ENCODE measurements around the gene PTPRA. TPM values are rescaled to one million over a fixed set of nuclear protein-coding genes. Genes with fewer than 3 reads are reported as not detected.

Gene PTPRA
- polyA plus RNA-seq, 3 donors = 13.0 to 41.9 (median 13.1) TPM

GRCh38 chr20:2875690-2876203 is 2.5 kb downstream of the PTPRA start:
- no peak overlapping the region for H3K4me2 ChIP-seq (replicated peaks; ENCODE audit: extremely low read depth, low read length, poor library complexity, severe bottlenecking)
- peaks cover 73% of the 10 kb centered on the region for H3K79me2 ChIP-seq (ENCODE audit: insufficient read depth, low read length)
- no peak overlapping the region for H3K4me3 ChIP-seq (replicated peaks in 1 of 3; ENCODE audit: low read depth in 2 of 3, low read length in 3 of 3)
- Mint-ChIP-seq H3K4me1 (peaks cover 56% of the 10 kb centered on the region), H3K9me3 (peaks cover 0 to 3% (median 0%) of the 10 kb centered on the region in 7 donors), H3K27me3 (ENCODE audit: low read depth in 3 of 3) (peaks cover 6 to 15% (median 9%) of the 10 kb centered on the region in 3 donors), H3K4me3 (no peak overlapping the region), H3K27ac (peak overlapping the region in 1 of 7 donors; percentile 69), H3K36me3 (peaks cover 11 to 14% of the 10 kb centered on the region in 2 donors)
- intact Hi-C loops (cut with micrococcal nuclease) = loop anchor here (10.0 kb wide), 2 partner anchors 109 to 119 kb away; no protein-coding TSS in a partner anchor
- H3K4me1 ChIP-seq (ENCODE audit: control insufficient read depth in 1 of 2, insufficient read depth in 2 of 2, low read length in 2 of 2) = peaks cover 35 to 47% of the 10 kb centered on the region in 2 donors
- no peak for TF ChIP-seq CTCF (IDR thresholded peaks at IDR 0.05)
- no peak overlapping the region for H2AFZ ChIP-seq (ENCODE audit: insufficient read depth, low read depth, low read length, poor library complexity, severe bottlenecking)
- no peak for DNase-seq
- no peak overlapping the region for H3K9ac ChIP-seq (ENCODE audit: insufficient read depth, low read length, poor library complexity, severe bottlenecking)
- H4K20me1 ChIP-seq (ENCODE audit: insufficient read depth, low read length) = peaks cover 62% of the 10 kb centered on the region
- H3K36me3 ChIP-seq (replicated peaks in 1 of 2; ENCODE audit: control insufficient read depth in 1 of 2, insufficient read depth in 2 of 2, low read length in 2 of 2) = peaks cover 0 to 6% of the 10 kb centered on the region in 2 donors
- H3K27ac ChIP-seq (ENCODE audit: low read depth in 1 of 2, low read length in 2 of 2) = no peak overlapping the region
- no peaks in the 10 kb centered on the region for H3K9me3 ChIP-seq (replicated peaks in 1 of 2; ENCODE audit: control insufficient read depth in 1 of 2, insufficient read depth in 1 of 2, low read length in 2 of 2)
- peaks cover 0 to 10% of the 10 kb centered on the region in 2 donors for H3K27me3 ChIP-seq (ENCODE audit: control insufficient read depth in 2 of 2, insufficient read depth in 2 of 2, low read length in 2 of 2)
- 100% methylated on average over 5 of the region's 5 CpGs for WGBS (ENCODE audit: insufficient coverage)

GRCh38 chr20:2878515-2878914 is 5.2 kb downstream of the PTPRA start:
- H3K27me3 Mint-ChIP-seq (ENCODE audit: low read depth in 3 of 3) = peaks cover 0 to 3% (median 0%) of the 10 kb centered on the region in 3 donors
- no peak overlapping the region for H3K27ac Mint-ChIP-seq
- Histone ChIP-seq H3K27ac (ENCODE audit: low read depth in 1 of 2, low read length in 2 of 2) (no peak overlapping the region), H4K20me1 (ENCODE audit: insufficient read depth, low read length) (peaks cover 84% of the 10 kb centered on the region), H3K4me2 (replicated peaks; ENCODE audit: extremely low read depth, low read length, poor library complexity, severe bottlenecking) (no peak overlapping the region), H3K79me2 (ENCODE audit: insufficient read depth, low read length) (peaks cover 96% of the 10 kb centered on the region), H3K36me3 (replicated peaks in 1 of 2; ENCODE audit: control insufficient read depth in 1 of 2, insufficient read depth in 2 of 2, low read length in 2 of 2) (peaks cover 0 to 8% of the 10 kb centered on the region in 2 donors), H3K4me1 (ENCODE audit: control insufficient read depth in 1 of 2, insufficient read depth in 2 of 2, low read length in 2 of 2) (peaks cover 15 to 24% of the 10 kb centered on the region in 2 donors), H3K27me3 (ENCODE audit: control insufficient read depth in 2 of 2, insufficient read depth in 2 of 2, low read length in 2 of 2) (no peaks in the 10 kb centered on the region), H3K9ac (ENCODE audit: insufficient read depth, low read length, poor library complexity, severe bottlenecking) (no peak overlapping the region), H2AFZ (ENCODE audit: insufficient read depth, low read depth, low read length, poor library complexity, severe bottlenecking) (no peak overlapping the region), H3K9me3 (replicated peaks in 1 of 2; ENCODE audit: control insufficient read depth in 1 of 2, insufficient read depth in 1 of 2, low read length in 2 of 2) (no peaks in the 10 kb centered on the region), H3K4me3 (replicated peaks in 1 of 3; ENCODE audit: low read depth in 2 of 3, low read length in 3 of 3) (no peak overlapping the region)
- no peak for DNase-seq
- H3K4me1 Mint-ChIP-seq = peaks cover 35% of the 10 kb centered on the region
- peaks cover 12 to 17% of the 10 kb centered on the region in 2 donors for H3K36me3 Mint-ChIP-seq
- no CpG with 5 or more reads among the region's 1 CpG for WGBS (ENCODE audit: insufficient coverage)
- no peak for TF ChIP-seq CTCF (IDR thresholded peaks at IDR 0.05)
- intact Hi-C loops (cut with micrococcal nuclease) = loop anchor here (10.0 kb wide), 2 partner anchors 106 to 116 kb away; no protein-coding TSS in a partner anchor
- no peaks in the 10 kb centered on the region for H3K9me3 Mint-ChIP-seq
- H3K4me3 Mint-ChIP-seq = no peak overlapping the region
